SU-DHL-6 (cell line): Measurements from ENCODE around the gene ZNF689.

Experiments used
- EZH2phosphoT487 ChIP-seq: fragments of 200-600 bp; sonication (generic), shearing (Covaris generic); conservative IDR thresholded peaks from 2 replicates; pipeline ENCODE4 v1.6.1; 2018; ENCODE audit warnings: mild to moderate bottlenecking, antibody characterized with exemption, low read length, moderate library complexity, mixed read lengths
- TF ChIP-seq, protein P1 (sequence below): fragments of 200-600 bp; sonication (generic); IDR thresholded peaks from one replicate; pipeline ENCODE4 v1.5.1; 2017; ENCODE audit warnings: antibody characterized with exemption, mild to moderate bottlenecking, low read length, moderate library complexity; ENCODE audit not compliant: insufficient read depth, poor library complexity, severe bottlenecking

DNA sequence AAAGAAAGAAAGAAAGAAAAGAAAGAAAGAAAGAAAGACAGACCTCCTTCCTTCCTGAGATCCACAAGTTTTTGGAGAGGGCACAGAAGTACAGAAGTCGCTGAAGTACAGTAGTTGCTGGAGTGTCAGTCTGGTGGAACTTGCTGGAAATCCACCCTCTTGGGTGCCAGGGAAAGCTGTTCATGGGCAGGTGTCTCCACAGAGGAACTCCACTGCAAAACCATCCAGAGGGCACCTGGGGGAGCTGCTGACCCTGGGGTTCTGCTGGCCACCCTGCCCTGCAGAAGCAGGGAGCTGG is 37.0 kb upstream of the ZNF689 start:
- TF ChIP-seq, protein P1, sequence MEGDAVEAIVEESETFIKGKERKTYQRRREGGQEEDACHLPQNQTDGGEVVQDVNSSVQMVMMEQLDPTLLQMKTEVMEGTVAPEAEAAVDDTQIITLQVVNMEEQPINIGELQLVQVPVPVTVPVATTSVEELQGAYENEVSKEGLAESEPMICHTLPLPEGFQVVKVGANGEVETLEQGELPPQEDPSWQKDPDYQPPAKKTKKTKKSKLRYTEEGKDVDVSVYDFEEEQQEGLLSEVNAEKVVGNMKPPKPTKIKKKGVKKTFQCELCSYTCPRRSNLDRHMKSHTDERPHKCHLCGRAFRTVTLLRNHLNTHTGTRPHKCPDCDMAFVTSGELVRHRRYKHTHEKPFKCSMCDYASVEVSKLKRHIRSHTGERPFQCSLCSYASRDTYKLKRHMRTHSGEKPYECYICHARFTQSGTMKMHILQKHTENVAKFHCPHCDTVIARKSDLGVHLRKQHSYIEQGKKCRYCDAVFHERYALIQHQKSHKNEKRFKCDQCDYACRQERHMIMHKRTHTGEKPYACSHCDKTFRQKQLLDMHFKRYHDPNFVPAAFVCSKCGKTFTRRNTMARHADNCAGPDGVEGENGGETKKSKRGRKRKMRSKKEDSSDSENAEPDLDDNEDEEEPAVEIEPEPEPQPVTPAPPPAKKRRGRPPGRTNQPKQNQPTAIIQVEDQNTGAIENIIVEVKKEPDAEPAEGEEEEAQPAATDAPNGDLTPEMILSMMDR = no peak
- no peak for TF ChIP-seq EZH2phosphoT487
